ENCODE data around the gene LIMK2.

The LIMK2 gene

DNA sequence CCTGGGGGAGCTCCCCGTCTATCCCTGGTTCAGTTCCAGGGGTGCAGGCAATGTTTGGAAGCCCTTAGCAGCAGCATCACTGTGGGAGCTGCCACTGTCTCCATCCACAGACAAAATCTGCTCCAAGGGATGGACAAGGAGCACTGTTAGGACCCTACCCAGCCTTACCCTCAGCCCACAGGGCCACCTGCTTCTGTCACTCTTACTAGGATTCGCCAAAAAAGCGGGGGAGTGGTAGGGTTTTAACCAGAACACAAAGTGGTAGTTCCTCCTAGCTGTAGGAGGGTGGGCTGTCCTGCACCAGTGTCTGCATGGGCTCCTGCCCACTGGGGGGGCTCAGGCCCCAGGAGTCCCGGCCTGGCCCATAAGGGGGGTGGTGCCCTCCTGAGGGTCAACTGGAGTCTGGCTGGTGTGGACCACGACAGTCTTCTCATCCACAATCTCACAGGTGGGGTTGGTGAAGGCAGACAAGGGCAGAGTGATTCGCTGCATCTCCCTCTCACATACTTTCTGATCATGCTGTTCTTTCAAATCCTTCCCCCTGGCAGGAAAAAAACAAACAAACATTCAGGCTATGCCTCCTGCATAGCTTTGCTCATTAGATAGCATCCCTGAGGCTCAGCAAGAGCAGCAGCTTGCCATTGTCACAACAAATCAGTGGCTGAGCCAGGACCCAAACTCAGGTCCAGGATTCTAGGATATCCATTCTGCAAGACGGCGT is 70.8 kb downstream of the LIMK2 start:
- H3K36me3 ChIP-seq (ENCODE audit: low read depth) = peaks cover 19% of the 10 kb centered on the region
- H3K4me1 ChIP-seq (ENCODE audit: insufficient read depth, poor library complexity, severe bottlenecking) = no peaks in the 10 kb centered on the region
- no peaks in the 10 kb centered on the region for H3K9me3 ChIP-seq (ENCODE audit: severe bottlenecking)
- H3K4me3 ChIP-seq (ENCODE audit: severe bottlenecking) = no peak overlapping the region
- H3K27me3 ChIP-seq (ENCODE audit: insufficient read depth, poor library complexity, severe bottlenecking) = no peaks in the 10 kb centered on the region
- H3K27ac ChIP-seq (ENCODE audit: poor library complexity, severe bottlenecking) = no peak overlapping the region
- TF ChIP-seq, protein P1, sequence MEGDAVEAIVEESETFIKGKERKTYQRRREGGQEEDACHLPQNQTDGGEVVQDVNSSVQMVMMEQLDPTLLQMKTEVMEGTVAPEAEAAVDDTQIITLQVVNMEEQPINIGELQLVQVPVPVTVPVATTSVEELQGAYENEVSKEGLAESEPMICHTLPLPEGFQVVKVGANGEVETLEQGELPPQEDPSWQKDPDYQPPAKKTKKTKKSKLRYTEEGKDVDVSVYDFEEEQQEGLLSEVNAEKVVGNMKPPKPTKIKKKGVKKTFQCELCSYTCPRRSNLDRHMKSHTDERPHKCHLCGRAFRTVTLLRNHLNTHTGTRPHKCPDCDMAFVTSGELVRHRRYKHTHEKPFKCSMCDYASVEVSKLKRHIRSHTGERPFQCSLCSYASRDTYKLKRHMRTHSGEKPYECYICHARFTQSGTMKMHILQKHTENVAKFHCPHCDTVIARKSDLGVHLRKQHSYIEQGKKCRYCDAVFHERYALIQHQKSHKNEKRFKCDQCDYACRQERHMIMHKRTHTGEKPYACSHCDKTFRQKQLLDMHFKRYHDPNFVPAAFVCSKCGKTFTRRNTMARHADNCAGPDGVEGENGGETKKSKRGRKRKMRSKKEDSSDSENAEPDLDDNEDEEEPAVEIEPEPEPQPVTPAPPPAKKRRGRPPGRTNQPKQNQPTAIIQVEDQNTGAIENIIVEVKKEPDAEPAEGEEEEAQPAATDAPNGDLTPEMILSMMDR (IDR thresholded peaks at IDR 0.05; ENCODE audit: poor library complexity, severe bottlenecking) = no peak
- no peak for DNase-seq (ENCODE audit: low spot score)
- no peak for ATAC-seq (ENCODE audit: low read depth)

DNA sequence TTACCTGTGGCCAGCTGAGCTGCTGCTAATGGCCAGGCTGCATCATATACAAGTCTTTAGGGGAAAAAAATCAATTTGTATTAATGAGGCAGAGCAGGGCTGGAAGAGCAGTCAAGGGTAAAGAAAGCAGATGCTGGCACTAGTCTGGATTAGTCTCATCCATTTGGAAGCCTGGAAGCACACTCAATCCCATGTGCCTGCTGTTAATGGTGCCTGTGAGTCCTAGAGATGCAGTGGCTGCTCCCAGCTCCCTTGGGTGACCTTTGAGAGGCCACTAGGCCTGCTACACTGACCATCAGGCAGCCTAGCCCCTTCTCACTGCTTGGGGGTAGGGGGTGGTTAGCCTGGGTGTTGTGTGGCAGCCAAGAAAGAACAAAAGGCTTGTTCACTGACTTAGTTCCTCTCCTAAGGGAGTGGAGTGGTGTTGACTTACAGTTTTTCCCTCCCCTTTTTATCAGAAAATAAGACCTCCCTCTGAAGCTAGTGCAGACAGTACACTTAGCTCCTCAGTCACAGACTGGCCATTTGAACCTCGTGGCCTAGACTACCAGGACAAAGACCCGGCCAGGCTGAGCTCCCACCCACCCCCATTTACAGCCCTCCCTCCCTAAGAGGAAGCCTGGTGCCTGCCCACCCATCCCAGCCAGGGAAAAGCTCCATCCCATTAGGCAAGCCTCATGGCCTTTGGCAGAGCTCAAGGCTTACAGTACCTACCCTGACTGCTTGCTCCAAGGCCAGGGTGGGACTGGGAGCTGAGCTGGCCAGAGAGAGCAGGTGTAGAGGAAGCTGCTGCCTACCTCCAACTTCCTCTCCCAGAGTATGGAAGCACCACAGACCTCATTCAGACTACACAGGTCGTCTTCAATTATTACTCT is 72.4 kb downstream of the LIMK2 start:
- H3K4me1 ChIP-seq (ENCODE audit: insufficient read depth, poor library complexity, severe bottlenecking) = no peaks in the 10 kb centered on the region
- H3K27ac ChIP-seq (ENCODE audit: poor library complexity, severe bottlenecking) = no peak overlapping the region
- DNase-seq (ENCODE audit: low spot score) = no peak
- TF ChIP-seq, protein P1 (IDR thresholded peaks at IDR 0.05; ENCODE audit: poor library complexity, severe bottlenecking) = no peak
- no peaks in the 10 kb centered on the region for H3K27me3 ChIP-seq (ENCODE audit: insufficient read depth, poor library complexity, severe bottlenecking)
- H3K4me3 ChIP-seq (ENCODE audit: severe bottlenecking) = no peak overlapping the region
- H3K36me3 ChIP-seq (ENCODE audit: low read depth) = peaks cover 5% of the 10 kb centered on the region
- no peaks in the 10 kb centered on the region for H3K9me3 ChIP-seq (ENCODE audit: severe bottlenecking)
- peak; percentile 4; the same call in 1 of the 3 replicates for ATAC-seq (ENCODE audit: low read depth)

DNA sequence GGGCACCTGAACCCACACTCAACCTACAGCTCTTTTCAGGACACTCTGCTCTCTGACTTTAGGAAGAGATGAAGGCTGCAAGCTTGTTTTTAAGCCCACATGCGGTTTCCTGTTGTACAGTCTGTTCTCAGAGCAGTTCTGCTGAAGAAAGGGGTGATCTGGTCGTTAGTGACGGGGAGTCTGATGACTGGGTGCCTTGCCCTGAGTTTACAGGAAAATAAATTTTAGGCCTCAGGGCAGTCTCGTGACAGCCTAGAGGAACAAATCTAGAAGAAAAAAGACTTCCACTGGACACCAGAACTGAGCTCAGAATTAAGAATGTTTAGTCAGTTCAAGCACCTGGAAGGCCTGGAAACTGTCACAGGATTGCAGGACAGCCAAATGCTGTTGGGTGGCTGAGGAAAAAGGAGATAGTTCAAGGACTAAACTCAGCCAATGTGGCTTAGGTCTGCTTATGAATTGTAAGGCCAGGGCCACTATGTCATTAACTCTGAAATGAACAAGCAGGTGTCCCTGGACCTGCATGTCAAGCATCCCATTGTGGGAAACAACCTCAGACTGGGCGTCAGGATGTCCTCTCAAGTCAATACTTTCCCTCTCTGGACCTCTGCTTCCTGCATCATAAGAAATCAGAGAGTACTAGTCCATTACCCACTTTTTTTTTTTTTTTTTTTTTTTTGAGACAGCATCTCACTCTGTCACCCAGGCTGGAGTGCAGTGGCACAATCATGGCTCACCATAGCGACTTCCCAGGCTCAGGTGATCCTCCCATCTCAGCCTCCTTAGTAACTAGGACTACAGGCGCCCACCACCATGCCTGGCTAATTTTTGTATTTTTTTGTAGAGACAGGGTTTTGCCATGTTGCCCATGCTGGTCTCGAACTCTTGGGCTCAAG is 74.5 kb downstream of the LIMK2 start:
- Histone ChIP-seq H3K27ac (ENCODE audit: poor library complexity, severe bottlenecking) (no peak overlapping the region), H3K4me1 (ENCODE audit: insufficient read depth, poor library complexity, severe bottlenecking) (no peaks in the 10 kb centered on the region), H3K27me3 (ENCODE audit: insufficient read depth, poor library complexity, severe bottlenecking) (no peaks in the 10 kb centered on the region), H3K36me3 (ENCODE audit: low read depth) (no peaks in the 10 kb centered on the region), H3K9me3 (ENCODE audit: severe bottlenecking) (no peaks in the 10 kb centered on the region), H3K4me3 (ENCODE audit: severe bottlenecking) (no peak overlapping the region)
- TF ChIP-seq, protein P1 (IDR thresholded peaks at IDR 0.05; ENCODE audit: poor library complexity, severe bottlenecking) = no peak
- ATAC-seq (ENCODE audit: low read depth) (no peak), DNase-seq (ENCODE audit: low spot score) (no peak)

DNA sequence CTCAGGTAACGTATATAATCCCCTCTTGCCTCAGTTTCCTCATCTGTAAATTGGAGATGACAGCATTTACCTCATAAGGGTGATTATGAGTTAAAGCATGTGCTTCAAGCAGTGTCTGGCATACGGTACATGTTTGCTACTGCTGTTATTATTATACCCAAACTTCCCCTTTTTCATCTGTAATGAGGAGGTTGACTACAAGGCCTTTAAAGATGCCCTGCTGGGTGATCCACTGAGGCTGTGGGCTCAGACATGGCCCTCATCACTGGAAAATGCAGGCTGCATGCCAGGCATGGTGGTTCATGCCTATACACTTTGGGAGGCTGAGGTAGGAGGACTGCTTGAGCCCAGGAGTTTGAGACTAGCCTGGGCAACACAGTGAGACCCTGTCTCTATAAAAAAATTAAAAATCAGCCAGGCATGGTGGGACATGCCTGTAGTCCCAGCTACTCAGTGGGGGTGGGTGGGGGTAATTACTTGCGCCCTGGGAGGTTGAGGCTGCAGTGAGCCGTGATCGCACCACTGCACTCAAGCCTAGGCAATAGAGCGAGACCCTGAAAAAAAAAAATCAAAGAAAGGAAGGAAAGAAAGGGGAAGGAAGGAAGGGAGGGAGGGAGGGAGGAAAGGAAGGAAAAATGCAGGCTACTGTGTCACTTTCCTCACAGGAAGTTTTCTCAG is 75.9 kb downstream of the LIMK2 start:
- Histone ChIP-seq H3K27ac (ENCODE audit: poor library complexity, severe bottlenecking) (no peak overlapping the region), H3K4me3 (ENCODE audit: severe bottlenecking) (no peak overlapping the region), H3K27me3 (ENCODE audit: insufficient read depth, poor library complexity, severe bottlenecking) (no peaks in the 10 kb centered on the region), H3K36me3 (ENCODE audit: low read depth) (no peaks in the 10 kb centered on the region), H3K4me1 (ENCODE audit: insufficient read depth, poor library complexity, severe bottlenecking) (peaks cover 5% of the 10 kb centered on the region), H3K9me3 (ENCODE audit: severe bottlenecking) (no peaks in the 10 kb centered on the region)
- ATAC-seq (ENCODE audit: low read depth) (no peak), DNase-seq (ENCODE audit: low spot score) (no peak)
- TF ChIP-seq, protein P1 (IDR thresholded peaks at IDR 0.05; ENCODE audit: poor library complexity, severe bottlenecking) = no peak
